GM23338 (cell line): ENCODE measurements around the gene SOD1. TPM values are rescaled to one million over a fixed set of nuclear protein-coding genes. Genes with fewer than 3 reads are reported as not detected.

ENCODE experiments used
- ATAC-seq: fragments of 200-7000 bp; cut with Tn5 transposase; 3 replicates; pipeline ENCODE4 v1.9.1; 2020
- DNase-seq: peaks from one replicate; pipeline ENCODE4 v3.0.0-alpha.2; 2015; ENCODE audit warnings: low spot score
- H2AFZ ChIP-seq: fragments of 200-600 bp; sonication (generic); 2 replicates; pipeline ENCODE4 v1.8.0; 2016; ENCODE audit warnings: antibody characterized with exemption, mild to moderate bottlenecking, moderate library complexity
- H3F3A ChIP-seq: fragments of 200-600 bp; sonication (generic); replicated peaks from 2 replicates; pipeline ENCODE4 v1.8.0; 2017; ENCODE audit warnings: antibody characterized with exemption, mixed run types, low read depth
- H3K27ac ChIP-seq: fragments of 200-600 bp; sonication (generic); 2 replicates; pipeline ENCODE4 v1.6.1; 2016; ENCODE audit warnings: low read depth
- H3K27me3 ChIP-seq: fragments of 200-600 bp; sonication (generic); 2 replicates; pipeline ENCODE4 v1.8.0; 2016; ENCODE audit warnings: mild to moderate bottlenecking, mixed run types, moderate library complexity; ENCODE audit not compliant: insufficient read depth
- H3K36me3 ChIP-seq: fragments of 200-600 bp; sonication (generic); 2 replicates; pipeline ENCODE4 v1.8.0; 2016; ENCODE audit warnings: mild to moderate bottlenecking; ENCODE audit not compliant: insufficient read depth
- H3K4me1 ChIP-seq: fragments of 200-600 bp; sonication (generic); 2 replicates; pipeline ENCODE4 v1.8.0; 2016; ENCODE audit warnings: mild to moderate bottlenecking, moderate library complexity; ENCODE audit not compliant: insufficient read depth
- H3K4me2 ChIP-seq: fragments of 200-600 bp; sonication (generic); 2 replicates; pipeline ENCODE4 v1.7.1; 2017; ENCODE audit warnings: mixed run types
- H3K4me3 ChIP-seq: fragments of 200-600 bp; sonication (generic); 2 replicates; pipeline ENCODE4 v1.6.1; 2016; ENCODE audit warnings: mixed run types
- H3K79me2 ChIP-seq: fragments of 200-600 bp; sonication (generic); replicated peaks from 2 replicates; pipeline ENCODE4 v1.8.0; 2017; ENCODE audit warnings: mild to moderate bottlenecking; ENCODE audit not compliant: insufficient read depth
- H3K9me2 ChIP-seq: fragments of 200-600 bp; sonication (generic); 2 replicates; pipeline ENCODE4 v1.8.0; 2017; ENCODE audit not compliant: insufficient read depth
- H4K20me1 ChIP-seq: fragments of 200-600 bp; sonication (generic); replicated peaks from 2 replicates; pipeline ENCODE4 v1.8.0; 2017; ENCODE audit warnings: mild to moderate bottlenecking; ENCODE audit not compliant: insufficient read depth
- H3K27ac Mint-ChIP-seq: 2 replicates; pipeline ENCODE4 v1.8.0; 2020; ENCODE audit warnings: inconsistent platforms, mild to moderate bottlenecking, moderate library complexity, mixed read lengths
- H3K27me3 Mint-ChIP-seq: 3 replicates; pipeline ENCODE4 v1.8.0; 2022; ENCODE audit warnings: low read depth, mild to moderate bottlenecking, moderate library complexity, mixed read lengths, inconsistent platforms; ENCODE audit not compliant: insufficient read depth, poor library complexity
- H3K36me3 Mint-ChIP-seq: 3 replicates; pipeline ENCODE4 v1.8.0; 2021; ENCODE audit warnings: low read depth, mild to moderate bottlenecking, inconsistent platforms, moderate library complexity, mixed read lengths
- H3K4me1 Mint-ChIP-seq: 3 replicates; pipeline ENCODE4 v1.8.0; 2020; ENCODE audit warnings: mild to moderate bottlenecking, inconsistent platforms, mixed read lengths
- H3K4me3 Mint-ChIP-seq: 3 replicates; pipeline ENCODE4 v1.8.0; 2021; ENCODE audit warnings: moderate library complexity, mild to moderate bottlenecking, inconsistent platforms, mixed read lengths
- H3K9me3 Mint-ChIP-seq: 3 replicates; pipeline ENCODE4 v1.8.0; 2020; ENCODE audit warnings: moderate library complexity, mild to moderate bottlenecking, inconsistent platforms, mixed read lengths
- CTCF ChIP-seq, 2 experiments: fragments of 200-600 bp in 1 of 2; sonication (generic) in 1 of 2; conservative IDR thresholded peaks; 2 replicates each; pipeline versions ENCODE4 v1.5.1 to v1.6.1; 2016 to 2017; ENCODE audit warnings: antibody characterized with exemption in 2 of 2, low read depth in 2 of 2, mild to moderate bottlenecking in 2 of 2, moderate library complexity in 1 of 2
- EZH2 ChIP-seq: fragments of 200-600 bp; sonication (generic); IDR thresholded peaks from one replicate; pipeline ENCODE4 v1.8.0; 2017; ENCODE audit warnings: antibody characterized with exemption, mild to moderate bottlenecking, low read depth; ENCODE audit not compliant: unreplicated experiment
- EZH2phosphoT487 ChIP-seq: fragments of 200-600 bp; sonication (generic); IDR thresholded peaks from one replicate; pipeline ENCODE4 v1.8.1; 2018; ENCODE audit warnings: antibody characterized with exemption; ENCODE audit not compliant: unreplicated experiment
- JUNB ChIP-seq: IDR thresholded peaks from one replicate; pipeline ENCODE4 v1.6.1; 2016; ENCODE audit warnings: antibody characterized with exemption; ENCODE audit not compliant: unreplicated experiment
- POLR2AphosphoS5 ChIP-seq: IDR thresholded peaks from 2 replicates; pipeline ENCODE4 v1.6.1; 2016; ENCODE audit warnings: antibody characterized with exemption, low read depth
- REST ChIP-seq: IDR thresholded peaks from one replicate; pipeline ENCODE4 v1.6.1; 2018; ENCODE audit warnings: antibody characterized with exemption; ENCODE audit not compliant: unreplicated experiment
- STAT1 ChIP-seq: IDR thresholded peaks from one replicate; pipeline ENCODE4 v1.6.1; 2016; ENCODE audit warnings: antibody characterized with exemption; ENCODE audit not compliant: unreplicated experiment
- polyA plus RNA-seq: library from polyadenylated mRNA; unstranded; fragments of >200 nt; fragmentation: Nextera tagmentation; extraction: Ambion mirVana; gene quantifications from 2 replicates; pipeline ENCODE4 v1.2.1, GENCODE V29; 2016
- total RNA-seq: library from RNA; depleted of rRNA; stranded (reverse); fragments of >200 nt; shearing (Covaris generic); gene quantifications from 2 replicates; pipeline ENCODE4 v1.2.3, GENCODE V29; 2014

SOD1 gene
- total and polyA plus RNA-seq, 2 experiments from 2014 or later, result 123 to 454 TPM

- Histone ChIP-seq H4K20me1 (no peaks in the 10 kb centered on the region; the same call in none of the 2 replicates), H3K4me3 (no peak overlapping the region), H3K27me3 (no peaks in the 10 kb centered on the region), H2AFZ (no peak overlapping the region), H3K27ac (no peak overlapping the region), H3F3A (no peaks in the 10 kb centered on the region), H3K36me3 (peaks cover 41% of the 10 kb centered on the region), H3K4me2 (no peak overlapping the region), H3K4me1 (no peaks in the 10 kb centered on the region), H3K9me2 (no peaks in the 10 kb centered on the region), H3K79me2 (peaks cover 14% of the 10 kb centered on the region)
- DNase-seq, result no peak
- Mint-ChIP-seq H3K9me3 (no peaks in the 10 kb centered on the region), H3K36me3 (peaks cover 66% of the 10 kb centered on the region), H3K4me3 (no peak overlapping the region), H3K27ac (no peak overlapping the region), H3K27me3 (peaks cover 5% of the 10 kb centered on the region), H3K4me1 (no peaks in the 10 kb centered on the region)
- ATAC-seq, result no peak
- peak in 1 of 2 experiments; percentile 35; a peak in 2 of 4 replicates for TF ChIP-seq CTCF (conservative IDR thresholded peaks at IDR 0.05; ENCODE audit: low read depth in 2 of 2)
- TF ChIP-seq REST, result no peak
- TF ChIP-seq EZH2phosphoT487, result no peak
Measured at GRCh38 chr21:31683029-31683428, 23.5 kb downstream of the SOD1 start.

- Histone ChIP-seq H3K36me3 (peaks cover 47% of the 10 kb centered on the region), H2AFZ (no peak overlapping the region), H3F3A (no peaks in the 10 kb centered on the region), H3K4me3 (no peak overlapping the region), H3K4me1 (no peaks in the 10 kb centered on the region), H4K20me1 (peaks cover 6% of the 10 kb centered on the region), H3K79me2 (peaks cover 21% of the 10 kb centered on the region), H3K4me2 (no peak overlapping the region), H3K9me2 (no peaks in the 10 kb centered on the region), H3K27ac (no peak overlapping the region), H3K27me3 (no peaks in the 10 kb centered on the region)
- H3K4me3 Mint-ChIP-seq, result no peak overlapping the region
- H3K27ac Mint-ChIP-seq, result no peak overlapping the region
- TF ChIP-seq POLR2AphosphoS5, result no peak
- TF ChIP-seq REST, result no peak
- TF ChIP-seq EZH2, result no peak
- no peak for TF ChIP-seq JUNB
- no peak for TF ChIP-seq STAT1
- ATAC-seq, result no peak
- no peak for DNase-seq
- H3K27me3 Mint-ChIP-seq, result peaks cover 6% of the 10 kb centered on the region
- H3K9me3 Mint-ChIP-seq, result no peaks in the 10 kb centered on the region
- no peaks in the 10 kb centered on the region for H3K4me1 Mint-ChIP-seq
- peaks cover 80% of the 10 kb centered on the region for H3K36me3 Mint-ChIP-seq
Measured at GRCh38 chr21:31684918-31685317, 25.4 kb downstream of the SOD1 start.
